GM12891 (cell line): Measurements from ENCODE around the gene FNIP1.

Experiments used
- POLR2AphosphoS5 ChIP-seq: IDR thresholded peaks from 2 replicates; pipeline ENCODE4 v1.6.1; 2011; ENCODE audit warnings: low read depth, low read length, control low read depth
- TAF1 ChIP-seq: IDR thresholded peaks from 2 replicates; pipeline ENCODE4 v1.6.1; 2011; ENCODE audit warnings: low read depth, low read length, control low read depth

- no peak for TF ChIP-seq TAF1
- no peak for TF ChIP-seq POLR2AphosphoS5
Measured at GRCh38 chr5:131709043-131709442, 87.8 kb downstream of the FNIP1 start.
